Brain microvascular endothelial cell (primary cell): ENCODE measurements around the gene CATSPER3.

Experiments
- DNase-seq: peaks from one replicate; pipeline ENCODE4 v3.0.0-alpha.2; 2020
- H3K27ac ChIP-seq: fragments of 250-450 bp; sonication (Bioruptor Pico); 2 replicates; pipeline ENCODE4 v1.5.1; 2020; ENCODE audit warnings: mild to moderate bottlenecking, moderate library complexity
- H3K27me3 ChIP-seq: fragments of 250-450 bp; sonication (Bioruptor Pico); replicated peaks from 2 replicates; pipeline ENCODE4 v1.5.1; 2020; ENCODE audit warnings: mild to moderate bottlenecking
- H3K36me3 ChIP-seq: fragments of 250-450 bp; sonication (Bioruptor Pico); replicated peaks from 2 replicates; pipeline ENCODE4 v1.5.1; 2020; ENCODE audit warnings: mild to moderate bottlenecking
- H3K4me3 ChIP-seq: 2 replicates; pipeline ENCODE4 v1.5.1; 2011; ENCODE audit warnings: low read depth, mild to moderate bottlenecking, control low read depth, low read length, moderate library complexity
- CTCF ChIP-seq: IDR thresholded peaks from 2 replicates; pipeline ENCODE4 v1.5.1; 2011; ENCODE audit warnings: low read depth, mild to moderate bottlenecking, moderate library complexity, low read length, control low read depth, inconsistent platforms; ENCODE audit errors: missing control alignments
- in situ Hi-C: cut with HindIII; loops from 2 replicates; pipeline ENCODE4 v1.10.0; 2017; ENCODE audit warnings: low sequenced_read_pairs, low pct_ligation_motif_present

The CATSPER3 gene

GRCh38 chr5:135030123-135030955 is 62.6 kb downstream of the CATSPER3 start:
- TF ChIP-seq CTCF: no peak
- in situ Hi-C loops: no loop called here
- H3K4me3 ChIP-seq: no peak overlapping the region
- H3K27ac ChIP-seq: no peak overlapping the region
- no peaks in the 10 kb centered on the region for H3K36me3 ChIP-seq
- DNase-seq: no peak
- peaks cover 84% of the 10 kb centered on the region for H3K27me3 ChIP-seq

GRCh38 chr5:135030956-135031812 is 63.5 kb downstream of the CATSPER3 start:
- Histone ChIP-seq H3K36me3 (no peaks in the 10 kb centered on the region), H3K27ac (no peak overlapping the region), H3K4me3 (no peak overlapping the region), H3K27me3 (peaks cover 89% of the 10 kb centered on the region)
- in situ Hi-C loops: no loop called here
- TF ChIP-seq CTCF: no peak
- DNase-seq: no peak

- Histone ChIP-seq H3K27ac (no peak overlapping the region), H3K4me3 (no peak overlapping the region), H3K36me3 (no peaks in the 10 kb centered on the region), H3K27me3 (peaks cover 90% of the 10 kb centered on the region)
- TF ChIP-seq CTCF: no peak
- no peak for DNase-seq
- in situ Hi-C loops: no loop called here
Observed at GRCh38 chr5:135031813-135032694, 64.3 kb downstream of the CATSPER3 start.

- no peak overlapping the region for H3K4me3 ChIP-seq
- peaks cover 90% of the 10 kb centered on the region for H3K27me3 ChIP-seq
Observed at GRCh38 chr5:135032695-135032998, 64.9 kb downstream of the CATSPER3 start.

More at GRCh38 chr5:135032695-135032998, 64.9 kb downstream of the CATSPER3 start:
- no peaks in the 10 kb centered on the region for H3K36me3 ChIP-seq
- no peak for DNase-seq
- in situ Hi-C loops: no loop called here
- H3K27ac ChIP-seq: no peak overlapping the region
- no peak for TF ChIP-seq CTCF
